Spleen (tissue), 11 donors: Measurements from ENCODE around the gene SIPA1. TPM values are rescaled to one million over a fixed set of nuclear protein-coding genes. Genes with fewer than 3 reads are reported as not detected.

Source experiments
- DNase-seq: peaks from one replicate; pipeline ENCODE4 v3.0.0-alpha.2; 2020
- H3K27ac ChIP-seq, 8 donors: fragments of 200-600 bp; sonication (generic) in 7 of 8; 1 replicate in 4 of 8; 2 replicates in 4 of 8; pipeline versions ENCODE4 v1.5.0 to v1.8.0; 2016 to 2021; ENCODE audit warnings: inconsistent platforms in 4 of 8, mild to moderate bottlenecking in 4 of 8, moderate library complexity in 1 of 8
- H3K27me3 ChIP-seq, 7 donors: fragments of 200-600 bp; sonication (generic) in 6 of 7; replicated peaks in 1 of 7; 1 replicate in 4 of 7; 2 replicates in 3 of 7; pipeline versions ENCODE4 v1.5.0 to v1.8.0; 2016 to 2021; ENCODE audit warnings: inconsistent platforms in 3 of 7, mild to moderate bottlenecking in 1 of 7
- H3K36me3 ChIP-seq, 6 donors: fragments of 200-600 bp; sonication (generic) in 5 of 6; 1 replicate in 4 of 6; 2 replicates in 2 of 6; pipeline versions ENCODE4 v1.5.0 to v1.8.0; 2016 to 2021; ENCODE audit warnings: inconsistent platforms in 2 of 6
- H3K4me1 ChIP-seq, 6 donors: fragments of 200-600 bp; sonication (generic) in 5 of 6; 1 replicate in 3 of 6; 2 replicates in 3 of 6; pipeline versions ENCODE4 v1.5.0 to v1.8.0; 2016 to 2021; ENCODE audit warnings: inconsistent platforms in 3 of 6
- H3K4me3 ChIP-seq, 8 donors: fragments of 200-600 bp; sonication (generic) in 7 of 8; 1 replicate in 4 of 8; 2 replicates in 4 of 8; pipeline versions ENCODE4 v1.5.0 to v1.8.0; 2016 to 2021; ENCODE audit warnings: inconsistent platforms in 4 of 8, mild to moderate bottlenecking in 4 of 8, moderate library complexity in 2 of 8
- H3K9me3 ChIP-seq, 8 donors: fragments of 200-600 bp; sonication (generic) in 7 of 8; 1 replicate in 4 of 8; 2 replicates in 4 of 8; pipeline versions ENCODE4 v1.5.0 to v1.8.0; 2016 to 2021; ENCODE audit warnings: inconsistent platforms in 4 of 8
- CTCF ChIP-seq, 11 experiments: fragments of 200-600 bp in 7 of 11; fragments of 450-650 bp in 4 of 11; sonication (generic) in 4 of 11; IDR thresholded peaks in 8 of 11; conservative IDR thresholded peaks in 3 of 11; 1 replicate in 7 of 11; 2 replicates in 4 of 11; pipeline versions ENCODE4 v1.4.0 to v1.8.0; 2016 to 2021; ENCODE audit warnings: antibody characterized with exemption in 11 of 11, inconsistent platforms in 4 of 11, mild to moderate bottlenecking in 1 of 11
- POLR2A ChIP-seq, 3 donors: fragments of 450-650 bp; IDR thresholded peaks; one replicate each; pipeline ENCODE4 v1.5.1; 2017; ENCODE audit warnings: antibody characterized with exemption in 3 of 3, mild to moderate bottlenecking in 1 of 3
- POLR2AphosphoS5 ChIP-seq, 3 donors: sonication (generic); formaldehyde crosslinking; IDR thresholded peaks; one replicate each; pipeline ENCODE4 v1.5.1; 2017; ENCODE audit warnings: antibody characterized with exemption in 3 of 3
- WGBS, 5 donors: extraction: QIAGEN DNeasy Blood & Tissue Kit in 3 of 5; methylation state at CpG; one replicate each; pipeline versions ENCODE4 v1.1.5 to v1.1.7; 2013 to 2018; 5-methylcytosine and 5-hydroxymethylcytosine counted together
- intact Hi-C: fragments of 100-400 bp; cut with DNase I; formaldehyde crosslinking; loops from one replicate; pipeline ENCODE4 v1.15.0; 2023; ENCODE audit warnings: low total_unique reads
- polyA plus RNA-seq, 3 donors: library from polyadenylated mRNA; stranded (reverse); fragments of 200-250 nt; gene quantifications; one replicate each; pipeline ENCODE4 v1.2.1, GENCODE V29; 2013
- total RNA-seq, 7 donors: library from RNA; depleted of rRNA in 3 of 7; stranded (reverse); fragments of >200 nt in 3 of 7; fragmentation: NEBNext Ultra II Directional in 4 of 7; extraction: Animal tissue kit (Norgen Biotek cat#: 25700) in 4 of 7; gene quantifications; one replicate each; pipeline versions ENCODE4 v1.1.0 to v1.2.1, GENCODE V29; 2016 to 2021
- donor health status: healthy with polysubstance abuse.
- donor health status: DM: no; HTN: no; CAD: no; lungs with moderate emphysema.
- donor health status: DM: no; HTN: no; CAD: no.
- donor health status: Bipolar disorder and iron deficiency.
- donor health status: healthy.
- donor health status: DM: no; HTN: no; CAD: no.
- donor health status: DM: yes; HTN: yes; CAD: no.

Gene SIPA1
- total and polyA plus RNA-seq, 10 donors: 167 to 423 (median 272) TPM

GRCh38 chr11:65643971-65644370 is 6.1 kb downstream of the SIPA1 start:
- Histone ChIP-seq H3K4me3 (no peak overlapping the region), H3K36me3 (peaks cover 5 to 84% (median 73%) of the 10 kb centered on the region in 6 donors), H3K9me3 (no peaks in the 10 kb centered on the region), H3K4me1 (peaks cover 32 to 92% (median 63%) of the 10 kb centered on the region in 6 donors), H3K27ac (peak overlapping the region in 3 of 8 donors; percentile 95 to 99 (median 99)), H3K27me3 (no peaks in the 10 kb centered on the region)
- DNase-seq: no peak
- 73 to 84% (median 77%) methylated on average over 6 of the region's 6 CpGs for WGBS, 5 donors
- TF ChIP-seq POLR2AphosphoS5 (IDR thresholded peaks at IDR 0.05): no peak
- no peak for TF ChIP-seq CTCF (IDR thresholded peaks at IDR 0.05 in 8 of 11, conservative IDR thresholded peaks at IDR 0.05 in 3 of 11)
- TF ChIP-seq POLR2A (IDR thresholded peaks at IDR 0.05): no peak
- intact Hi-C loops: no loop called here

- H3K9me3 ChIP-seq: no peaks in the 10 kb centered on the region
- H3K36me3 ChIP-seq: peaks cover 10 to 92% (median 82%) of the 10 kb centered on the region in 6 donors
- intact Hi-C loops: no loop called here
- H3K4me1 ChIP-seq: peaks cover 23 to 92% (median 59%) of the 10 kb centered on the region in 6 donors
- peak; percentile 74 for DNase-seq
- H3K27ac ChIP-seq: peak overlapping the region in 3 of 8 donors; percentile 95 to 99 (median 99)
- H3K4me3 ChIP-seq: no peak overlapping the region
- no peaks in the 10 kb centered on the region for H3K27me3 ChIP-seq
- peak in 1 of 3 donors; percentile 67 for TF ChIP-seq POLR2AphosphoS5 (IDR thresholded peaks at IDR 0.05)
- no peak for TF ChIP-seq POLR2A (IDR thresholded peaks at IDR 0.05)
- no peak for TF ChIP-seq CTCF (IDR thresholded peaks at IDR 0.05 in 8 of 11, conservative IDR thresholded peaks at IDR 0.05 in 3 of 11)
- 86 to 94% (median 89%) methylated on average over 8 to 11 of the region's 11 CpGs for WGBS, 5 donors
Observed at GRCh38 chr11:65644837-65645236, 6.9 kb downstream of the SIPA1 start.

- DNase-seq: peak; percentile 74
- H3K36me3 ChIP-seq: peaks cover 12 to 100% (median 91%) of the 10 kb centered on the region in 6 donors
- H3K9me3 ChIP-seq: no peaks in the 10 kb centered on the region
- intact Hi-C loops: no loop called here
- H3K4me3 ChIP-seq: no peak overlapping the region
- H3K27me3 ChIP-seq: no peaks in the 10 kb centered on the region
- TF ChIP-seq POLR2AphosphoS5 (IDR thresholded peaks at IDR 0.05) (no peak), CTCF (IDR thresholded peaks at IDR 0.05 in 8 of 11, conservative IDR thresholded peaks at IDR 0.05 in 3 of 11) (no peak), POLR2A (IDR thresholded peaks at IDR 0.05) (no peak)
- WGBS, 5 donors: 81 to 93% (median 86%) methylated on average over 9 to 10 of the region's 10 CpGs
- H3K27ac ChIP-seq: peak overlapping the region in 2 of 8 donors; percentile 5 to 95
- H3K4me1 ChIP-seq: peaks cover 17 to 92% (median 59%) of the 10 kb centered on the region in 6 donors
Observed at GRCh38 chr11:65645710-65646109, 7.8 kb downstream of the SIPA1 start.

GRCh38 chr11:65646288-65646957 is 8.5 kb downstream of the SIPA1 start:
- H3K4me1 ChIP-seq: peaks cover 20 to 92% (median 59%) of the 10 kb centered on the region in 6 donors
- TF ChIP-seq POLR2A (IDR thresholded peaks at IDR 0.05) (no peak), POLR2AphosphoS5 (IDR thresholded peaks at IDR 0.05) (peak in 2 of 3 donors; percentile 49 to 53), CTCF (IDR thresholded peaks at IDR 0.05 in 8 of 11, conservative IDR thresholded peaks at IDR 0.05 in 3 of 11) (no peak)
- 94 to 97% (median 95%) methylated on average over 24 to 68 of the region's 68 CpGs for WGBS, 5 donors
- H3K9me3 ChIP-seq: no peaks in the 10 kb centered on the region
- no peaks in the 10 kb centered on the region for H3K27me3 ChIP-seq
- H3K27ac ChIP-seq: peak overlapping the region in 5 of 8 donors; percentile 25 to 79 (median 69)
- peak; percentile 74 for DNase-seq
- H3K36me3 ChIP-seq: peaks cover 10 to 100% (median 95%) of the 10 kb centered on the region in 6 donors
- H3K4me3 ChIP-seq: peak overlapping the region in 2 of 8 donors; percentile 28 to 56
- intact Hi-C loops: no loop called here
